Neural cell (in vitro differentiated cells): ENCODE data around the gene SUCLG2.

Source experiments
- CTCF ChIP-seq: fragments of 450-650 bp; IDR thresholded peaks from 2 replicates; pipeline ENCODE4 v1.5.1; 2014; ENCODE audit warnings: antibody characterized with exemption, mild to moderate bottlenecking, moderate library complexity; ENCODE audit not compliant: poor library complexity, severe bottlenecking
- EZH2 ChIP-seq: fragments of 200-600, 300-800 bp; shearing (Covaris generic), sonication (generic); IDR thresholded peaks from 2 replicates; pipeline ENCODE4 v1.6.1; 2014; ENCODE audit warnings: antibody characterized with exemption, low read length, borderline replicate concordance, mild to moderate bottlenecking; ENCODE audit not compliant: insufficient read depth, poor library complexity, severe bottlenecking

GRCh38 chr3:67433109-67433508, 221.3 kb downstream of the SUCLG2 start:
- TF ChIP-seq CTCF (no peak), EZH2 (no peak)
